Liver (tissue), 3 donors: ENCODE data around the gene AP5S1.

Experiments
- HNF4A ChIP-seq, 2 donors: conservative IDR thresholded peaks; 2 replicates each; pipeline ENCODE4 v1.6.1; 2016; ENCODE audit warnings: antibody characterized with exemption in 2 of 2, mild to moderate bottlenecking in 2 of 2
- JUND ChIP-seq, 2 donors: IDR thresholded peaks; 2 replicates each; pipeline ENCODE4 v1.6.1; 2016; ENCODE audit warnings: antibody characterized with exemption in 2 of 2
- RXRA ChIP-seq, 2 donors: IDR thresholded peaks; 2 replicates each; pipeline ENCODE4 v1.6.1; 2017 to 2018; ENCODE audit warnings: antibody characterized with exemption in 2 of 2, mild to moderate bottlenecking in 1 of 2
- TF ChIP-seq, protein P1 (sequence below): fragments of 150-350 bp; IDR thresholded peaks from 2 replicates; pipeline ENCODE4 v1.5.1; 2017; ENCODE audit warnings: improper control_type of control experiment, low read depth, low read length; ENCODE audit not compliant: missing input control
- donor health status: healthy.
- donor health status: healthy.

GRCh38 chr20:3788685-3789155, 31.6 kb upstream of the AP5S1 start:
- TF ChIP-seq RXRA (IDR thresholded peaks at IDR 0.05), result no peak
- TF ChIP-seq, protein P1, sequence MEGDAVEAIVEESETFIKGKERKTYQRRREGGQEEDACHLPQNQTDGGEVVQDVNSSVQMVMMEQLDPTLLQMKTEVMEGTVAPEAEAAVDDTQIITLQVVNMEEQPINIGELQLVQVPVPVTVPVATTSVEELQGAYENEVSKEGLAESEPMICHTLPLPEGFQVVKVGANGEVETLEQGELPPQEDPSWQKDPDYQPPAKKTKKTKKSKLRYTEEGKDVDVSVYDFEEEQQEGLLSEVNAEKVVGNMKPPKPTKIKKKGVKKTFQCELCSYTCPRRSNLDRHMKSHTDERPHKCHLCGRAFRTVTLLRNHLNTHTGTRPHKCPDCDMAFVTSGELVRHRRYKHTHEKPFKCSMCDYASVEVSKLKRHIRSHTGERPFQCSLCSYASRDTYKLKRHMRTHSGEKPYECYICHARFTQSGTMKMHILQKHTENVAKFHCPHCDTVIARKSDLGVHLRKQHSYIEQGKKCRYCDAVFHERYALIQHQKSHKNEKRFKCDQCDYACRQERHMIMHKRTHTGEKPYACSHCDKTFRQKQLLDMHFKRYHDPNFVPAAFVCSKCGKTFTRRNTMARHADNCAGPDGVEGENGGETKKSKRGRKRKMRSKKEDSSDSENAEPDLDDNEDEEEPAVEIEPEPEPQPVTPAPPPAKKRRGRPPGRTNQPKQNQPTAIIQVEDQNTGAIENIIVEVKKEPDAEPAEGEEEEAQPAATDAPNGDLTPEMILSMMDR, result no peak
- TF ChIP-seq JUND (IDR thresholded peaks at IDR 0.05), result no peak
- TF ChIP-seq HNF4A (conservative IDR thresholded peaks at IDR 0.05), result no peak
